Smooth muscle cell (in vitro differentiated cells): Measurements from ENCODE around the gene ALDH16A1. TPM values are rescaled to one million over a fixed set of nuclear protein-coding genes. Genes with fewer than 3 reads are reported as not detected.

ENCODE experiments used
- DNase-seq: peaks from one replicate; lab custom pipeline; 2025; ENCODE audit not compliant: unreplicated experiment; lab: John Stamatoyannopoulos, UW
- H2AFZ ChIP-seq: fragments of 200-600 bp; sonication (generic); 2 replicates; pipeline ENCODE4 v1.6.0; 2016; ENCODE audit warnings: antibody characterized with exemption, low read depth, mild to moderate bottlenecking
- H3F3A ChIP-seq: fragments of 200-600 bp; sonication (generic); 2 replicates; pipeline ENCODE4 v1.6.0; 2017; ENCODE audit warnings: antibody characterized with exemption, low read depth
- H3K27ac ChIP-seq: fragments of 200-600 bp; sonication (generic); 2 replicates; pipeline ENCODE4 v1.5.1; 2016; ENCODE audit warnings: low read depth, mild to moderate bottlenecking
- H3K27me3 ChIP-seq: fragments of 200-600 bp; sonication (generic); 2 replicates; pipeline ENCODE4 v1.6.1; 2016; ENCODE audit warnings: low read depth, mild to moderate bottlenecking
- H3K36me3 ChIP-seq: fragments of 200-600 bp; sonication (generic); 2 replicates; pipeline ENCODE4 v1.5.1; 2016; ENCODE audit warnings: low read depth
- H3K4me1 ChIP-seq: fragments of 200-600 bp; sonication (generic); 2 replicates; pipeline ENCODE4 v1.5.1; 2016; ENCODE audit warnings: low read depth
- H3K4me2 ChIP-seq: fragments of 200-600 bp; sonication (generic); 2 replicates; pipeline ENCODE4 v1.6.0; 2016; ENCODE audit warnings: mild to moderate bottlenecking
- H3K4me3 ChIP-seq: fragments of 200-600 bp; sonication (generic); 2 replicates; pipeline ENCODE4 v1.5.1; 2016; ENCODE audit warnings: mild to moderate bottlenecking
- H3K79me2 ChIP-seq: fragments of 200-600 bp; sonication (generic); 2 replicates; pipeline ENCODE4 v1.6.0; 2016; ENCODE audit warnings: low read depth, mild to moderate bottlenecking
- H3K9ac ChIP-seq: fragments of 200-600 bp; sonication (generic); 2 replicates; pipeline ENCODE4 v1.6.0; 2016; ENCODE audit warnings: low read depth
- H3K9me3 ChIP-seq: fragments of 200-600 bp; sonication (generic); replicated peaks from 2 replicates; pipeline ENCODE4 v1.5.1; 2016; ENCODE audit warnings: low read depth
- H4K20me1 ChIP-seq: fragments of 200-600 bp; sonication (generic); 2 replicates; pipeline ENCODE4 v1.6.0; 2016; ENCODE audit warnings: low read depth
- CTCF ChIP-seq: fragments of 200-600 bp; sonication (generic); IDR thresholded peaks from 2 replicates; pipeline ENCODE4 v1.5.1; 2017; ENCODE audit warnings: borderline replicate concordance, mild to moderate bottlenecking, antibody characterized with exemption; ENCODE audit not compliant: insufficient read depth, poor library complexity, severe bottlenecking
- WGBS: methylation state at CpG from one replicate; pipeline ENCODE4 v1.1.7; 2016; ENCODE audit warnings: low lambda C conversion rate; 5-methylcytosine and 5-hydroxymethylcytosine counted together
- polyA plus RNA-seq: library from polyadenylated mRNA; unstranded; fragments of >200 nt; fragmentation: Nextera tagmentation; extraction: Ambion mirVana; gene quantifications from 2 replicates; pipeline ENCODE4 v1.2.1, GENCODE V29; 2016
- total RNA-seq: library from RNA; depleted of rRNA; stranded (reverse); fragments of >200 nt; gene quantifications from 2 replicates; pipeline ENCODE4 v1.2.3, GENCODE V29; 2014

Gene ALDH16A1
- total and polyA plus RNA-seq, 2 experiments from 2014 or later = 10.5 to 24.6 TPM

GRCh38 chr19:49445997-49446396 is 7.0 kb upstream of the ALDH16A1 start:
- Histone ChIP-seq H3K9me3 (no peaks in the 10 kb centered on the region), H4K20me1 (no peaks in the 10 kb centered on the region), H2AFZ (no peak overlapping the region), H3K4me3 (no peak overlapping the region), H3K9ac (no peak overlapping the region), H3K36me3 (no peaks in the 10 kb centered on the region), H3F3A (peaks cover 8% of the 10 kb centered on the region), H3K4me2 (no peak overlapping the region), H3K27ac (no peak overlapping the region), H3K4me1 (peaks cover 11% of the 10 kb centered on the region), H3K79me2 (no peaks in the 10 kb centered on the region), H3K27me3 (peaks cover 15% of the 10 kb centered on the region)
- no peak for DNase-seq
- WGBS = 83% methylated on average over 3 of the region's 3 CpGs
- TF ChIP-seq CTCF = no peak

GRCh38 chr19:49447485-49448431 is 5.3 kb upstream of the ALDH16A1 start:
- Histone ChIP-seq H3K4me1 (peaks cover 5% of the 10 kb centered on the region), H3K9me3 (no peaks in the 10 kb centered on the region), H3K4me3 (no peak overlapping the region), H3F3A (no peaks in the 10 kb centered on the region), H3K4me2 (no peak overlapping the region), H3K27me3 (no peaks in the 10 kb centered on the region), H3K79me2 (no peaks in the 10 kb centered on the region), H2AFZ (no peak overlapping the region), H3K9ac (no peak overlapping the region), H3K36me3 (no peaks in the 10 kb centered on the region), H3K27ac (no peak overlapping the region), H4K20me1 (no peaks in the 10 kb centered on the region)
- no peak for DNase-seq
- TF ChIP-seq CTCF = no peak
- WGBS = 92% methylated on average over 27 of the region's 32 CpGs

- no peaks in the 10 kb centered on the region for H3K36me3 ChIP-seq
- no peak overlapping the region for H3K4me2 ChIP-seq
- no peak for TF ChIP-seq CTCF
- no peaks in the 10 kb centered on the region for H3F3A ChIP-seq
- no peaks in the 10 kb centered on the region for H4K20me1 ChIP-seq
- no peaks in the 10 kb centered on the region for H3K79me2 ChIP-seq
- H3K4me3 ChIP-seq = no peak overlapping the region
- DNase-seq = no peak
- H3K9ac ChIP-seq = no peak overlapping the region
- no peaks in the 10 kb centered on the region for H3K9me3 ChIP-seq
- H3K27ac ChIP-seq = no peak overlapping the region
- no peak overlapping the region for H2AFZ ChIP-seq
- no peaks in the 10 kb centered on the region for H3K27me3 ChIP-seq
- peaks cover 5% of the 10 kb centered on the region for H3K4me1 ChIP-seq
- WGBS = 96% methylated on average over 6 of the region's 6 CpGs
Observed at GRCh38 chr19:49448432-49448786, 4.6 kb upstream of the ALDH16A1 start.
